HG02678 (cell line): Measurements from ENCODE around the gene CEACAM18.
"Not testable (repeated sequence)": the region's sequence is repeated elsewhere in the genome, so short reads cannot be mapped to it uniquely, and the experiment has no call there.

ENCODE experiments used
- ATAC-seq: cut with Tn5 transposase; IDR thresholded peaks from one replicate; pipeline ENCODE4 v1.9.1; 2021; ENCODE audit warnings: mild to moderate bottlenecking, moderate library complexity; ENCODE audit not compliant: unreplicated experiment

Gene CEACAM18

GRCh38 chr19:51478381-51479234 lies at the start of gene CEACAM18:
TSS of gene CEACAM18 (plus strand) at chr19:51478539.
- no peak for ATAC-seq

- ATAC-seq = no peak
These were observed 48.1 kb upstream of the CEACAM18 start for GRCh38 chr19:51430221-51430620.

DNA sequence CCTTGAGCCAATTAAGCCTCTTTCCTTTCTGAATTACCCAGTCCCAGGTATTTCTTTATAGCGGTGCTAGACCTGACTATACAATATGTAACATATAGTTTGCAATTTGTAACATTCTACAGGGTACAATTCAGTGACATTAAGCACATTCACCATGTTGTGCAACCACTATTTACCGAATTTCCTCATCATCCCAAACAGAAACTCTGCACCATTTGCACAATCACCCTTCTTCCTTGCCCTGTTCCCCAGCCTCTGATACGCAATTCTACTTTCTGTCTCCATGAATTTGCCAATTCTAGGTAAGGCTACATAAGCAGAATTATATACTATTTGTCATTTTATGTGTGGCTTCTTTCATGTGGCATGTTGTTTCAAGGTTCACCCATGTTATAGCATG lies 47.2 kb upstream of the CEACAM18 start:
- no peak for ATAC-seq

GRCh38 chr19:51433043-51433442 lies 45.3 kb upstream of the CEACAM18 start:
- no peak for ATAC-seq

DNA sequence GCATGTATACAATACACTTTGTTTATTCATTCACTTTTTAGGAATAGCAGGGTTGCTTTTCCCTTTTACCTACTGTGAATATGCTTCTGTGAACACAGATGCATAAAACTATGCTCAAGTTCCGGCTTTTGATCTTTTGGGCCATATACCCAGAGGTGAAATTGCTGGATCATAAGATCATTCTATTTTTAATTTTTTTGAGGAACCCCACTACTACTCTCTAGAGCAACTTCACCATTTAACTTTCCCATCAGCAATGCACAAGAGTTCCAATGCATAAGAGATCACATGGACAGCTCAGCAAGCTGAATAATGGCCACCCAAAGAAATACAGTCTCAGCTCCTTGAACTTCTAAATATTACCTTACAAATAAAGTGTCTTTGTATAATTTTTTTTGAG lies 43.9 kb upstream of the CEACAM18 start:
- no peak for ATAC-seq

DNA sequence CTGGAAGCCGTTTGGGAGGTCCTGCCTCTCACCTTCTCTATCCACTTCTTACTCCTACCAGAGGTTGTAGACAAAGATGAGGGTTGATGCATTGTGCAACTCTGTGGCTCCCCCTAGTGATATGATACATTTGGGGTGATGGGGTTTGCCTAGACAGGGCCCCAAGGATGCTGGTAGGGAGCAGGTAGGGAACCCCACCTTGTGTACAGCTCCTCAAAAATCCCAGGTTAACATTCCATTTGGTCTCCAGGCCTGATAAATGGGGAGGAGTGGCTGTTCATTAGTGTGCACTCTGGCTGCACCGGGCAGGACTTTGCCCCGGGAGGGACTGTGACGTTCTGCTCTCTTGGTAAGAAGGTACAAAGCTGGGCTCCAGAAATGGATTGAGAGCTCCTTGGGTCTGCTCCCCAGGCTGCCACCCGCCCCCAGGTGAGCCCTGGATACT lies 39.3 kb upstream of the CEACAM18 start:
- ATAC-seq = no peak

DNA sequence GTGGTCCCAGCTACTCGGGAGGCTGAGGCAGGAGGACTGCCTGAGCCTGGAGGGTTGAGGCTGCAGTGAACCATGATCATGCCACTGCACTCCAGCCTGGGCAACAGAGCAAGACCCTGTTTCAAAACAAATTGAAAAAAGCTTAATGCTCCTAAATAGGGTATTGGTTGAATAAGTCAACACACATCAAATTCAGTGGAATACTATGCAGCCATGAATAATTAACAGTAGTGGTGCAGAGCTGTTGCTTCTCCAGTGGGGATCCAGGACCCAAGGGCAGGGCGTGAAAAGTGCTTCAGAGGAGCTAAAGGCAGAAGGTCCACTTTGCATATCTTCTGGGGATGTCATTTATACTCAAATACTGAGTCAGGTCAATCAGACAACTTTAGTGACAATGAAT lies 38.3 kb upstream of the CEACAM18 start:
- no peak for ATAC-seq

GRCh38 chr19:51440846-51441409 lies 37.4 kb upstream of the CEACAM18 start:
- ATAC-seq = no peak

DNA sequence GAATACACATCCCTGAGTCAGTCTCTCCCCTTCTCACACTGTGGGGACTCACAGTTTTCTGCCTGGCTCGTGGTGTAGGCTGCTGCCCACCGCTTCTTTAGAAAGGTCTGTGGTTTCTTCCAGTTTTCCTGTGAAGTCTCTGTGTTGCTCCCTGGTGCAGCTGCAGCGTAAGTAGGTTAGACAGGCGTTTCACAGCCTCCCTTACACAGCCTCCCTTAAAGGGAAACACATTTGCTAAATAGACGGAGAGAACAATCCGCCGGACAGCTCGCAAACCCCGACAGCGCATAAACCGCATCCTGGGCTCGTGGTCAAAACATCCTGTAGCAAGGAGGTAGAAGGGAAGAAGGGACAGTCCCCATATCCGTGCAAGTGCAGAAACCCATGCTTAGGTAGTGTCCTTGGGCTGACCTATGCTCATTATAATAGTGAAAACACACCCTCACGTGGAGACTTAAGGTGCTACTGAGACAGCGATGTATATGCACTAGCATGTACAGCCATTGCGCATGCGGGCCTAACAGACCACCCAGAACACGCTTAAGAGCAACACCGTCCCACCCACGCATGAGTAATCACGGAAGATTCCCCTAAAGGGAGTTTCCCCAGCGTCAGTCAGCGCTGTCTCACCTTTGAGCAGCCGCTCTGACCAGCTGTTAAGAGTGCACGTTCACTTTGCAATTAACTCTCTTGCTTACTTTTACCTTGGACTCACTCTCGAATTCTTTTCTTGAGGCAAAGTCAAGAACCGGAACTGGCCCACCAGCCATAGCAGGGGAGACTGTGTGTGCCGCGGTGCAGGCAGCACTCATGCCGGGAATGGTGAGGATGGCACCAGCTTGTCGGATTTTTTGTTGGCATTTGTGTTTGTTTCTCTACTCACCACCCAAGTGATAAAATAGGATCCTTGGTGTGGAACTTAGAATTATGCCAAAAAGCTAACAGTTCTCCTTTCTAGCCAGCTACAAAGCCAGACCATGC lies 36.6 kb upstream of the CEACAM18 start:
- ATAC-seq = peak; percentile 82

DNA sequence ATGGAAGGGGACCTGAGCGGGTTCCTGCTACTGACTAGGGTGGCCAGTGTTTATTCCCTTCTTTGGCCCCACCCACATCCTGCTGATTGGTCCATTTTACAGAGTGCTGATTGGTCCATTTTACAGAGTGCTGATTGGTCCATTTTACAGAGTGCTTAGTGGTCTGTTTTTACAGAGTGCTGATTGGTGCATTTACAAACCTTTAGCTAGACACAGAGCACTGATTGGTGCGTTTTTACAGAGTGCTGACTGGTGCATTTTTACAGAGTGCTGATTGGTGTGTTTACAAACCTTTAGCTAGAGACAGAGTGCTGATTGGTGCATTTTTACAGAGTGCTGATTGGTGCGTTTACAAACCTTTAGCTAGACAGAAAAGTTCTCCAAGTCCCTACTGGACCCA lies 30.8 kb upstream of the CEACAM18 start:
- ATAC-seq = not testable (repeated sequence)

GRCh38 chr19:51448011-51448410 lies 30.3 kb upstream of the CEACAM18 start:
- ATAC-seq = no peak

DNA sequence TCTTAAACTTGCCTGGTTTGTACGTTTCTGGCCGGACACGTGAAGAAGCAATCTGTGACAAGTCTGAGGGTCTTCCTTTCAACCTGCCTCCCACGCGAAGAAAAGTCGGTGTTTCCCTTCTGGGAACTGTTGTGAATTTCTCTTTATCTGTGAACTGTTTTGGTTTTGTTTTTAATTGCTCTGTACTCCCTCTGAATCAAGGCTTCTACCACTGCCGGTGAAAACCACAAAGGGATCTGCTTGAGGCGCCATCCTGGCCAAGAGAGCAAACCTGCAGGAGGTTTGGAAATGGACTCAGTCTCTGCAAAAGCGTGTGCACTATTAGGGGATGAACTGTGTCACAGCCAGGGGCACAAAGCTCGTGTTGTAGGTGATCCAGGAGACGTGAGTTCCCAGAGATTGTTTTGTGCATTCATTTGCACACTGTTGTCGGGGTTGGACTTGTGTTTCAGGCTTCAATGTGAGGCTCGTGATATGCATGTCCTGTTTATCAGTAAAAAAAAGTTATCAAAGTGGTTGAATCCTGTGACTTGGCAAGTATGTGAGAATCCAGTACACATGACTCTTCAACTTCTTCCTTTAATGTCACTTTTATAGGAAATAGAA lies 29.8 kb upstream of the CEACAM18 start:
- ATAC-seq = no peak

GRCh38 chr19:51450730-51451307 lies 27.5 kb upstream of the CEACAM18 start:
- ATAC-seq = no peak

GRCh38 chr19:51456541-51457290 lies 21.6 kb upstream of the CEACAM18 start:
- ATAC-seq = no peak

GRCh38 chr19:51457351-51458013 lies 20.9 kb upstream of the CEACAM18 start:
- no peak for ATAC-seq

DNA sequence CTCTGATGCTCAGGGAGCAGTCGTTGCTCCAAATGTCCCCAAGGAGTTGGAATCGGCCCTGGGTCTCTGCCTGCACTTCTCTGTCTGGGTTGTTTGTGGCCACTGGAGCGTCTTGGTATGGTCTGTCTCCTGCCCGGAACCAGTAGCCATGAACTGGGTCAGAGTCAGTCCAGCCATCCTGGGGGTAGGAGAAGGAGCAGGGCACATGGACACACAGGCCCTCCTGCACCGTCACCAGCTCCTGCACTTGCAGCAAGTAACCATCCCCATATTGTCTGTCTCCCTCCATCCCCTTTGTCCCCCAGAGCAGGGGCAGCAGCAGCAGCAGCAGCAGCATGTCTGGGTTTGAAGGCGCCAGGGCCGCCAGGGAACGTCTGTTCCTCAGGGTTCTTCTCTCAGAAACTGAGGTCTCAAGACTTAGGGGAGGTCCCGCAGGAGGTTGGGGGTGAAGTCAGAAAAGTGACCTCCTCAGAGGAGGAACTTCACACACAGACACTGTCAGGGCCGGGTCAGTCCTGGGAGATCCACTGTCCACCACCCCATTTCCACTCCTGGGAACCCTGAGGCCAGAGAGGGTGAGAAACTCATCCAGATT lies 20.2 kb upstream of the CEACAM18 start, which contains the start of gene SIGLEC8:
TSS of gene SIGLEC8 (minus strand) at position 404 of the 595 bp plus-strand sequence. CDS start at position 337, 67 bp downstream.
- no peak for ATAC-seq

DNA sequence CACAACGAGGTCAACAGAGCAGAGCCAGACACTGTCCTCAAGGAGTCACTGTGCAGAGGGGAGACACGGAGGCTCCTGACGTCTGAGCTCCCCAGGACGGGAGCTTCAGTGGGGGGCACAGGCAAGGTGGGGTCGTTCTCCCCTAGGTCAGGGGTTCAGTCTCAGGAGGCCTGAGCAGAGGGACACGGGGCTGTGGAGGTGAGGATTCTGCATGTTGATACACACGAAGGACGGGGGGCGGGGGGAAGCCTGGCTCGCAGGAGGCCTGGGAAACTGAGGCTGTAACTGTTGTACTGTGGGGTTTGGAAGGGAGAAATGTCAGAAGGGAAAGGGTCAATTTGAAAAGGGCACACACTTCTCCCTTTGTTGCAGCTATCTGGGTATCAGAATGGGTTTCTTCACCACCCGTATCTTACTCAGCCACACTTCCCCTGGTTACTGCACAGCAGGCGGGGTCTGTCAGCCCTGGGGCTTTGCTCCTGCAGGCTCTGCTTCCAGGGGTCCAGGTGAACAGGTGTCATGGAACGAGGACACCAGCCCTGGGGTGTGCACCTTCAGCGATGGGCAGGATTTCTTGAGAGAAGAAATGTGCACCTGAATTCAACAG lies 19.3 kb upstream of the CEACAM18 start:
- ATAC-seq = no peak
